HPDE6-E6E7 (cell line): ENCODE results near the gene GGN.
"Not testable (repeated sequence)": the region's sequence is repeated elsewhere in the genome, so short reads cannot be mapped to it uniquely, and the experiment has no call there.

ENCODE experiments used
- DNase-seq: peaks from one replicate; pipeline ENCODE4 v3.0.0; 2011; ENCODE audit warnings: missing footprints; ENCODE audit errors: extremely low spot score

GGN gene

DNA sequence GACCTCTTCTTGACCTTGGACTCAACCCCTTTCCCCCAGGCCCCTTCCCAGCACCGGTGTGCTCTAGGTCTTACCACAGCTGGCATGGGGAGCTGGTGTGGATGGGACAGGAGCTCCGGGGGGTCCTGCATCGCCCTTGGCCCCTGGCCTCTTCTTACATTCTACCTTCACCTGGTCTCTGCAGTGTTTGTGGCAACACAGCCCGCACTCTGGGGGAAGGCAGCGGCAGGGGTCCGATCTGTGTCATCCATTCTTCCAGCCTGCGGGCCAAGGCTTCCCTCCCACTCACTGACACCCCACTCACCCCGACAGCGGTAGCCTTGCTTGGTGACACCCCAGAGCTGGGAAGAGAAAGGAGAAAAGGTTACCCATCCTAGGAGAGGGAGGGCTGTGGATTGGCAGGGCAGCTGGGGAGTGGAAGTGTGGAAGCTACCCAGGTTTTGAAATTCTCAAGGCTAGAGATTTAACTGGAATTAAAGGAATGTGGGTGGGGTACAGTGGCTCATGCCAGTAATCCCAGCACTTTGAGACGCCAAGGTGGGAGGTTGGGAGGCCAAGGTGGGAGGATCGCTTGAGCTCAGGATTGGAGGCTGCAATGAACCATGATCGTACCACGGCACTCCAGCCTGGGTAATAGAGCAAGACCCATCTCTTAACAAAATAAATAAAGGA lies 23.3 kb upstream of the GGN start:
- DNase-seq, result no peak

DNA sequence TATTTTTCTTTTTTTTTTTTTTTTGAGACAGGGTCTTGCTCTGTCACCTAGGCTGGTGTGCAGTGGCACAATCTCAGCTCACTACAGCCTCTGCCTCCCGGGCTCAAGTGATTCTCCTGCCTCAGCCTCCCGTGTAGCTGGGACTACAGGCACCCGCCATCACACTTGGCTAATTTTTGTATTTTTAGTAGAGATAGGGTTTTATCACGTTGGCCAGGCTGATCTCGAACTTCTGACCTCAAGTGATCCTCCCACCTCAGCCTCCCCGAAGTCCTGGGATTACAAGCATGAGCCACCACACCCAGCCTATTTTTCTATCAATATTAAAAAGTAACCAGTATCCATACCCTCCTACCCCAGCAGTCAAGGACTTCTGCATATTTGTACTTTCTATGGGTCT lies 22.6 kb upstream of the GGN start:
- DNase-seq, result not testable (repeated sequence)

DNA sequence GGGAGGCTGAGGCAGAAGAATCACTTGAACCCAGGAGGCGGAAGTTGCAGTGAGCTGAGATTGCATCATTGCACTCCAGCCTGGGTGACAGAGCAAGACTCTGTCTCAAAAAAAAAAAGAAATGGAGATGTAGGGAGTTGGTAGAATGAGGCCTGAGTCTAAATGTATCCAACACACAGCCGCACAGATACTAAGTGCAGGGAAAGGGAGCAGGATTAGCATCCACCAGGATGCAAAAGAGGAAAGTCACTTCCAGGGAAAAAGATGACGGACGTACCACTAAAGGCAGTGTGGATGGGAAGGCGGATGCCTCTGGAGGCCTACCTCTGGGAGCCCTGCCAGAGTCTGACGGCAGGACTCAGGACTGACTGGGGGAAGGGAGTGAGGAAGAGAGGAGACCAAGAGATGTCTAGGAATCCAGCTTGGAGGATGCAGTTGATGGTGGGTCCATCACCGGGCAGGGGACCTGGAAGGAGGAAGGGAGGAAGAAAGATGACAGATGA lies 21.8 kb upstream of the GGN start:
- no peak for DNase-seq

DNA sequence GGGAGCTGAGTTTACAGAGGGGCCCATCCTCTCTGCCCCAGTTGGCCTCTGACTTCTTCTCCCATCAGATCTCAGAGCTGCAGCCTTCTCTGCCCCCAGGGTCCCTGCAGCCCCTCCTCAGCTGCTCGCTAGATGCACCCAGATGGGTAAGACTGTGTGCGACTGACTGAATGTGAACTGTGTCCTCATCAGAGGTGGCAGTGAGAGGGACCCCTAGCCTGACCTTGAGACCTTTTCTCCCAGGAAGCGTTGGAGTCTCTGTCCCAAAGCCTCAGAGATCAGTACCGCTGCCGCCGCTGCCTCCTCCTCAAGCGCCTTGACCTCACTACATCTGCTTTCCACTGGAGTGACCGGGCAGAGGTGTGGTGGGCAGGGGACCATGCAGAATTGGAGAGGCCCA lies 17.4 kb upstream of the GGN start:
- DNase-seq, result no peak

DNA sequence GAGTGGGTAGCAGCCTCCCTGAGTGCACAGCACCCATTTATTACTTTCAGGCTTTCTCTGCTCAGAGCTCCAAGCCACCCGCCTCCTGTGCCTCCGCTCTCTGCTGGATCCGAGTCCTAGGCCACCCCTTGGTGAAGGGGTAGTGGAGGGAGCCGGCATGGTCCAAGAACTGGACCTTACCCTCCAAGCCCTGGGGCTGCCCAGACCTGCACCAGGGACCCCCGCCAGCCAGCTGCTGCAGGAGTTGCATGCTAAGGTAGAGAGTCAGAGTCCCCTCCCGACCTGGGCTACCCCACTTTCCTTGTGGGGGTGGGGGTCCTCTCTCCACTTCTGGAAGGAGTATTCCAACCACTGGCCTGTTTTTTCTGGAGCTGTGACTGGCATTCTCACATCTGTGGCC lies 17.0 kb upstream of the GGN start:
- no peak for DNase-seq

DNA sequence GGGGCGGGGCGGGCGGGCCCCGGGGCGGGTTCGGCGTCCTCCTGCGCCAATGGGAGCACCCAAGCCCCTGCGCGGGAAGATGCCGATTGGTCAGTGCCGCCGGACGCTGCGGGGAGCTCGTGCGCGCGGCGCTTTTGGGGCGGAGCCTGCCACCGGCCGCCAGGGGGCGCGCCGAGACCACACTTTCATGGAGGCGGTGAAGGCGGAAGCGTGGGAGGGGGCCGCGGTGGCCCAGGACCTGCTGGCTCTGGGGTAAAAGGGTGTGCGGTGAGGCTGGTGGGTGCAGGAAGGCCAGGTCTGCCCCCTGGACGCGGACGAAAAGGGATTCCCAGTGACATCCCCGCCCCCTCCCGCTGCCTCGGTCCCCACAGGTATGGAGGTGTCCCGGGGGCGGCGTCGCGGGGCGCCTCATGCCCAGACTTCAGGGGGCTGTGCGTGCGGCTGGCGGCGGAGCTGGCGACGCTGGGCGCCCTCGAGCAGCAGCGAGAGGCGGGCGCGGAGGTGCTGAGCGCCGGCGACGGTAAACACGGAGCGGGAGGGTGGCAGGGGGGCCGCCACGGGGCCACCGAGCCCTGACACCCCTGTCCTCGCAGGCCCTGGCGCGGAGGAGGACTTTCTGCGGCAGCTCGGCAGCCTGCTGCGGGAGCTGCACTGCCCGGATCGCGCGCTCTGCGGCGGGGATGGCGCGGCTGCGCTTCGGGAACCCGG lies 15.3 kb upstream of the GGN start, which contains the start of gene FAM98C:
TSS of gene FAM98C (plus strand) at position 127 of the 708 bp plus-strand sequence. CDS start at position 188, 61 bp downstream.
- DNase-seq, result peak; percentile 100

DNA sequence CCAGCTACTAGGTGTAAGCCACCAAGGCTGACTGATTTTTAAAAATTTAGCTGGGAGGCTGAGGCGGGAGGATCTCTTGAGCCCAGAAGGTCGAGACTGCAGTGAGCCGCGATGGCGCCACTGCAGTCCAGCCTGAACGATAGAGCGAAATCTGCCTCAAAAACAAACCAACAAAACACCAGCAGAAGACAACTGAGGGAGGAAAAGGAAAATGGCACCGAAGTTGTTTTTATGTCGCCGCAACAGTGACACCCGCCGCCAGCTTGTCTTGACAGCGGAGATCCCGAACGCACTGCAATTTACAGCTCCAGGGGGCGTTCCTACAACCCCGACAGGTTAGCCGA lies 14.8 kb upstream of the GGN start:
- DNase-seq, result no peak

DNA sequence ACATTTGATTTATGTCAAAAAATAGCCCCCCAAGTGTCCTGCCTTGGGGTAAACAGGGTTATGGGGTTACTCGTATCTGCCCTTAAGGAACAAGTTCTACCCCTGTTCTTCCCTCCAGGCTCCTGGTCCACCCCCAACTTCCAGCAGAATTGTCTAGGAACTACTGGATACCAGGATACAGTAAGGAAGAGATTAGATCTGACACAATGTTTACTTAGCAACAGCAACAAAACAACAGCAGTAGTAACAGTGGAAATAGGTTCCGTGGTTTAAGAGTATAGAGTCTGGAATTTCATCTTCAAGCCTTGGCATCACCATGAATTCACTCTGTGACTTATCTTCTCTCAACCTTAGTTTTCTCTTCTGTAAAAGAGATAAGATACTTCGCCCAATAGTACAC lies 13.3 kb upstream of the GGN start:
- DNase-seq, result no peak

DNA sequence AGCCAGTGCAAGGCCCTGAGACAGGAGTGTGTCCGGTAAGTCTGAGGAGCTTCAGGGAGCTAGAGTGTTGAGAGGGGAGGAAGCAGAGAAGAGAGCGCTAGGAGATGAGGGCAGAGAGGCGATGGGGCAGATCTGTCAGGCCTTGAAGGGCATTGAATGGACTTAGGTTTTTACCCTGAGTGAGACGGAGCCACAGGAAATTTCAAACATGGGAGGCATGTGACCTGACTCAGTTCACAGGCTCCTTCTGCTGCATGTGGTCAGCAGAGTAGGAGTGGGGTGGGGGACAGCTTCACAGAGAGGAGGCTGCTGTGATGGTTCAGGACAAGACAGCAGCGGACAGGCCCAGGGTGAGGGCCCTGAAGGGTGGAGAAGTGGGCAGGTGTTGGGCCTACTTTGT lies 12.5 kb upstream of the GGN start:
- DNase-seq, result no peak

DNA sequence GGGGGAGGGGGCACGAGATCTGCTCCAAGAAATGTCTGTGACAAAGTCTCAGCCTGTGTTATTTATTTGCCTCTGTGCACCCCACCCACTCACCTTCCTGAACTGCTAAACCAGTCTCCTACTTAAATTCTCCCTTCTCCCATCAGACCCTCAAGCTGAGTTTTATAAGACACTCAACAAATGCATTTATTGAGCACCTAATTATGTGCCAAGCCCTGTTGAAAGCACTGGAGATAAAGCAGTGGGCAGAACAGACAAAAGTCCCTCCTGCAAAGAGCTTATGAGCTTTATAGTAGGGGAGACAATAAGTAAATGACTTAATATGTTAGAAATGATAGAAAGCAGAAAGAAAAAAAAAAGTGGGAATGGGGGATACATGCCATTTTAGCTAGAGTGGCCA lies 11.7 kb upstream of the GGN start:
- no peak for DNase-seq

DNA sequence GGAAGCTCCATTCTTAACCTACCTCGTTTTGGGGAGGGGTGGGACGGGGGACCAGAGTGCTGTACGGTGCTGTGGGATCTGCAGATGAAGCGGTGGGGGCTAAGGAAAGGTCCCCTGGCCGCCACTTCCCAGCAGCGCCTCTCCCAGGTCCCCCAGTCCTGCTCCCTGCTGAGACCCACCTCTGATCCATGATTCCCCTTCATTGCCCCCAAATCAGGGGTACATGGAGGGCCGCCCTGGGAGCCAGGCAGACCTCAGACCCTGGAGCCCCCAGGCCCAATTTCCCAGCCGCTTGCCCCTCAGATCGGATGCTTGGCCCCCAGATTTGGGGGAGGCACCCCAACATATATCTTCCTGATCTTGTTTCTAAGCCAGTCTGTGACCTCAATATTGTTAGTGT lies 11.2 kb upstream of the GGN start:
- DNase-seq, result no peak

DNA sequence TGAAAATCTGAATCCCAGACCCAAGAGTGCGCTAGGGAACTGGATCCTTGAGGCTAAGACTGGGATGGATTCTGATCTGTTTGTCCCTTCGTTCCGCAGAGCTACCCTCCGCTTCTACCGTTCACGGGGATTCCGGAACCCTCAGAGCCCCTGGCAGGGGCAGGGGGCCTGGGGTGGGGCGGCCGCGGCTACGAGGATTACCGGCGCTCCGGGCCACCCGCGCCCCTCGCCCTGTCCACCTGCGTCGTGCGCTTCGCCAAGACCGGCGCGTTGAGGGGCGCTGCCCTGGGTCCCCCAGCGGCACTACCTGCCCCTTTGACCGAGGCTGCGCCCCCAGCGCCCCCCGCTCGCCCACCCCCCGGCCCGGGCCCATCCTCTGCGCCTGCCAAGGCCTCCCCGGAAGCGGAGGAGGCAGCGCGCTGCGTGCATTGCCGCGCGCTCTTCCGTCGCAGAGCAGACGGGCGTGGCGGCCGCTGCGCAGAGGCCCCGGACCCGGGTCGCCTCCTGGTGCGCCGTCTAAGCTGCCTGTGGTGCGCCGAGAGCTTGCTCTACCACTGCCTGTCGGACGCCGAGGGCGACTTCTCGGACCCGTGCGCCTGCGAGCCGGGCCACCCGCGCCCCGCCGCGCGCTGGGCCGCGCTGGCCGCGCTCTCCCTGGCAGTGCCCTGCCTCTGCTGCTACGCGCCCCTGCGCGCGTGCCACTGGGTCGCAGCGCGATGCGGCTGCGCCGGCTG lies 7.7 kb upstream of the GGN start:
- DNase-seq, result no peak

DNA sequence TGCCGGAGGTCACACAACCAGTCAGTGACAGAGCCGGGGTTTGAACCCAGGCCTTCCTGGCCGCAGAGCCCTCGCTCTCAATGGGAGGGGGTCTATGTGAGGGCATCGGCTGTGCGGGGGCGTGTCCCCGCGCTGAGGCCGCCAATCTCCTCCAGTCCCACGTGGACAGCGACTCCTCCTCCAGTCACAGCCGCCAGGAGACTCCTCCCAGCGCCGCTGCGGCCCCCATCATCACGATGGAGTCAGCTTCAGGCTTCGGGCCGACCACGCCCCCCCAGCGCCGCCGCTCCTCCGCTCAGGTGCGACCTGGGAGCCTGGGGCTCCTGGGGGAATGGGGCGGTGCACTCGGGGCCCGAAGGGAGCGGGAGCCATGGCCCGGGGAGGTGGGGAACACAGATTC lies 6.7 kb upstream of the GGN start:
- no peak for DNase-seq

DNA sequence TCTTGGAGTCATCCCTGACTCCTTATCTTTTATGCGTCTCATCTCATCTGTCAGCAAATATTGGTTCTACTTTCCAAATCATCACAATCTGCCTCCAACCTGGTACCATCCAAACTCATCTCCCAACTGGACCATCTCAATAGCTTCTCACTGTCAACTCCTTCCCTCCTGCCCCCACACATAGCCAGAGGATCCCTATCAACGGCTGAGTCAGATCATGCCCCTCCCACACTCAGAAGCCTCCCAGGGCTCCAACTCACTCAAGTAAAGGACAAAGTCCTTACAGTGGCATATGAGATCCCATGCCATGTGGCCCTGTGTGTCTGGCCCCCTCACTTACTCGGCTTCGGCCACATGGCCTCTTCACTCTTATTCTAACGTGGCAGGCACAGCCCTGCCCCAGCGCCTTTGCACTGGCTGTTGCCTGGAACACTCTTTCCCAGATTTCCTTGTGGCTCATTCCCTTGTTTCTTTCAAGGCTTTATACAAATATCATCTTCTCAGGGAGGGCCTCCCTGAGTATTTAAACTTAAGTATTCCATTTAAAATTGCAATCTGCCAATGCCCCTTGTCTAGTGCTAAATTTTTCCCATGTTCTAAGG lies 5.0 kb upstream of the GGN start:
- no peak for DNase-seq

DNA sequence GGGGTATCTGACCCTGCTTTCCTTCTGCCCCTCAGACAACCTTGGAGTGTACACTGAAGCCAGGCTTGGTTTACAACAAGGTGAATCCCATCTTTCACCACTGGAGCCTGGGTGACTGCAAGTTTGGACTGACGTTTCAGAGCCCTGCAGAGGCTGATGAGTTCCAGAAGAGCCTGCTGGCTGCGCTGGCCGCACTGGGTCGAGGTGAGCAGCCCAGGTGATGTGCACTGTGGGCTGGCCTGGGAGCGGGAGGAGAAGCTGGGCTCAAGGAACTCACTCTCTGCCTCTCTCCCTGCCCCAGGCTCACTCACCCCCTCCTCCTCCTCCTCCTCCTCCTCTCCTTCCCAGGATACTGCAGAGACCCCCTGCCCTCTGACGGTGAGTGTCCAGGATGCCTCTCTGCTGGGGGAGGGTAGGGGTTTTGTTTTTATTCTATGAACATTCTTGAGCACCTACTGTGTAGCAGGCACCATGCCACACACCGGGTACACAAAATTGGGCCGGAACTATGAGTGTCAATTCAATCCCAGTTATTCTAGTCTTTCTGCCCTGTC lies 4.2 kb upstream of the GGN start:
- DNase-seq, result no peak

DNA sequence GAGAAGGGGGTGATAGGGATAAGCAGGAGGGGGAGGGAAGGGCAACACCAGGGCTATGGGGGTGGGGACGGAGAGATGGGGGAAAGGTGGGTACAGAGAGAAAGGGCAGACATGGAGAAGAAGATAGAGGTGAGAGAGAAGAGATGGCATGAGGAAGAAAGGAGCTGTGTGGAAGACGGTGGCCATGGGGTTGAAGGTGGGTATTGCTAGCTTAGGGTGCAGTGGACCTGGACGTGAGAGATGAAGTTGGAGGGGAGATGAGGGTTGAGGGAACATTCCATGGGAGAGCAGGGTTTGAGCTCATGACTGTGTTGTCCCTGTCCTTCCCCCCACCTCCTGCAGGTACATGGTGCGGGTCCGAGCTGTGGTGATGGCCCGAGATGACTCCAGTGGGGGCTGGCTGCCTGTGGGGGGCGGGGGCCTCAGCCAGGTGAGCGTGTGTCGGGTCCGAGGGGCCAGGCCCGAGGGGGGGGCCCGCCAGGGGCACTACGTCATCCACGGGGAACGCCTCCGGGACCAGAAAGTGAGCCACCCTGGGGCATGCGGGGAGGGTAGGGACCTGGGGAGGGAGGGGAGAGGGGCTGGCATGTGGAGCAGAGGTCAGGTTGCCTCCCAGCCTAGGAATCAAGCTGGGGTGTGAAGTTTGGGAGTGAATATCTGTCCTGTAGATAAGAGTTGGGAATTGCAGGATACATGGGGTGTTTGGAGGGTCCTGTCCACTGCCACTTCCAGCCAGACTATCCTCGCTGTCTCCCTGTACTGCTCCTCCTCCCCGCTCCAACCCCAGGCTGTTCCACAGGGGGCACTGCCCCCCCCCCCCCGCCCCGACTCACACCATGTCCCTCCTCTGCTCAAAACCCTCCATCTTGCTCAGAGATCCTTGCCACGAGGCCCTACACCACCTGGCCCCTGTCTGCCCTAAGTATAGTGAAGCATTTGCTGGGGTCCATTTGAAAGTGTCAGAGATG lies 2.4 kb upstream of the GGN start:
- no peak for DNase-seq

DNA sequence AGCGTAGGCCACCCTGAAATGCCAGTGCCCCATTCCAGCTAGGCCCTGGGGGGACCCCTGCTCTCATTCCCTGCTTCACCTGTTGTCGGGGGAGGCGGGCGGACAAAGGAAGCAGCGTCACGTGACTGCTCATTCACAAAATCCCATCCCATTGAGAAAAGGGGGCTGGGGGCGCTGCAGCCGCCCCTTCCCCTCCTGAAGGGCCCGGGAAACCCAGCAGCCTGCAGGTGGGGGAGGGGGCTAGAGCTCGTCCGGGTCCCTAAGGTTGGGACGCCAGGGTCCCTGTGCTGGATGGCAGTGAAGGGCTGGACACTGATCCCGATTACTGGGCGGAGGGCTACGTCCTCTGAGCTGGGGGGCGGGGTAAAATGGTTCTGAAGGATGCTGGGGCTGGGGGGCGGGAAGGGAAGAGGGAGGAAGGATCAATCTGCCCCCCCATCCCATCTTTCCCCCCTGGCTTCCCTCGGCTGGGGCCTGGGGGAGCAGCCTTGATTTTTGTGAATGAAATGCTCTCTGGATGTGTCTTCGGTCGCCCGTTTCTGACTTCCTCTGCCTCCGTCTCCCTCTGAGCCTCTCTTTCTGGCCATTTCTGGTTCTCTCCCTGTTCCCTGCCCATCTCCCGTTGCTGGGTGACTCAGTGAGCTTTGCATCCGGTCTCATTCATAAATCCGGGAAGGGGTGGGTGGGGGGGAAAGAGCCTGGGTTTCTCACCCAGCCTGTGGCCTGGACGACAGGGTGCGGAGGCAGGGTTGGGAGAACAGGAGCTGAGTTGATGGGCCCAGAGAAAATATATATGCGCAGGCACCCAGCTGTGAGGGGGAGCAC lies 1.5 kb upstream of the GGN start:
- DNase-seq, result peak; percentile 73

DNA sequence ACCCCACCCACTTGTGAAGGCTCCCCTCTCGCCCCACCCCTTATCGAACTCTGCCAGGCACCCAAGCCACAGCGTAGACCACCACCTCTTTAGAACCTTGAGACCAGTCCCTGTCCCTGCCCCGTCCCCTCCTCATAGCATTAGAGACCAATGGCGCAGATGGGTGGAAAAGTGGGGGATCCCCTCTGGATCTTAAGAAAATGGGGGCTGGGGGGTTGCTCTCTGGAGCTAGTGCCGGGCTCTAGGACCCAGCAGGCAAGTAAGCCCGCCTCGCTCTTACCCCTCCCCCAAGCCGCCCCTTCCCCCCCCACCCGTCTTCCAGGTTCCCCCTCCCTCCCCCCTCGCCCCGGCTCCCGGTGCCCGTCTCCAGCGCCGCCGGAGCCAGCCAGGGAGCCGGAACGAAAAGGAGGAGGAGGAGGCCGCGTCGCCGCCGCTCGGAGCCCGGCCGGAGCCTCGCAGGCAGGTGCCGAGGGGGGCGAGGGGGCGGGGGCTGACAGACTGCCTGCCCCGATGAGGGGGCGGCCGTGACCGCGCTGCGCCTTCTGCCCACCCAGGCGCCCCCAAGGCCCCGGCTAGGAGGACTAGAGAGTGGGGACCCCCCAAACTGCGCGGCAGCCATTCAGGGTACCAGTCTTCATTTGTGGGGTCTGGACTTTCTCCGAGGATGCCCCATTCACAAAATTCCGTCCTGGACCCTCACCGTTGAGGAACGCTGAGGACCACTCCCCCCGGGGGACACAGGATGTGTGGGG lies 691 bp upstream of the GGN start, which contains the start of gene SPRED3:
TSS of gene SPRED3 (plus strand) at position 349 of the 752 bp plus-strand sequence. CDS start 1,606 bp downstream, outside the sequence.
- DNase-seq, result peak; percentile 51

DNA sequence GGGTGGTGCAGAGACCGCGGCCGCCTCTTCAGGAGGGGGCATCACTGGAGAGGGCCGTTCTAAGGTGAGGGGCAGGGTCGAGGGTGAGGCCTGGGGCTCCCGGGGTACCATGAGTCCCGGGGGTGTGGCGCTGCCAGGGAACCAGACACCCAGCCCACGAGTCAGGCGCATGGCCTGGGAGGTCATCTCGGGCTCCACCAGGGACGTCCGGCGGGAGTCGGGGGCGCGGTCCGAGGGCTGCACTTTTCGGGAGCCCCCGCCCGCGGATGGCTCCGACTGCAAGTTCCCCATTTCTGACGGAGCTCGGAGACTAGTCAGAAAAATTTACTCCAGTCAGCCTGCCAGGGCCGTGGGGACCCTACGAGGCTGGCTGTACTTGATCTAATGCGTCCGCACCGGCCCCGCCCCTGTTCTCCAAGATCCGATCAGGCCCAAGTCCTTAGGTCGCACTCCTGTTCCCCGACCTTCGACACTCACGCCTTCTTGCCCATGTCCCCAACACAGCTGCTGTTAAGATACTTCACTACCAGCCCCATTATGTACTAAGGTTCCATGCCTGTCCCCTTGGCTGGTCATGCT lies 774 bp downstream of the GGN start:
- no peak for DNase-seq
